A673 (cell line): ENCODE results near the gene CHMP1A.

Experiments
- EZH2 ChIP-seq: fragments of 200-600 bp; sonication (generic); IDR thresholded peaks from 2 replicates; pipeline ENCODE4 v1.6.1; 2017; ENCODE audit warnings: borderline replicate concordance, low read depth, mild to moderate bottlenecking, mixed read lengths, antibody characterized with exemption, low read length; ENCODE audit not compliant: poor library complexity, severe bottlenecking
- TF ChIP-seq, protein P1 (sequence below): fragments of 300-800, 200-600 bp; sonication (generic); conservative IDR thresholded peaks from 2 replicates; pipeline ENCODE4 v1.5.1; 2017; ENCODE audit warnings: low read depth, mild to moderate bottlenecking, antibody characterized with exemption, low read length, moderate library complexity, mixed read lengths

DNA sequence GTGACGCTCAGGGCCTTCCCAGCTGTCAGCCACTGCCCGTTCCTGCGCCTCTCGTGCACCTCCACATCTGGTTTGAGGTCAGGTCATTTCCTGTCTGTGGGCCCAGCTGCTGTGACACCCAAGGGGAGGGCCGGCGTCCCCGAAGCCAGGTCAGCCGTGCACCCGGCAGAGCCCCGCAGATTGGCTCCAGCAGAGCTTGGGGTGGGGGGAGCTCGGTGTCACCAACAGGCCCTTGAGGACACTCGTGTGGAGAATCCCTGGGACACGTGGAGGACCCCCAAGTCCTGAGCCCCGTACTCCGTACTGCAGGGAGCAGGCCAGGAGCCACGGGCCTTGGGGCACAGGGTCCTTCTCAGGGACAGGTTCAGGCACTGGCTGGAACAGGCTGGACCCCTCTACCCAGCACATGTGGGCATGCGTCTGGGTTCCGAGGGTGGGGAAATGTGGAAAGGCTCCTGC is 39.2 kb upstream of the CHMP1A start:
- TF ChIP-seq, protein P1, sequence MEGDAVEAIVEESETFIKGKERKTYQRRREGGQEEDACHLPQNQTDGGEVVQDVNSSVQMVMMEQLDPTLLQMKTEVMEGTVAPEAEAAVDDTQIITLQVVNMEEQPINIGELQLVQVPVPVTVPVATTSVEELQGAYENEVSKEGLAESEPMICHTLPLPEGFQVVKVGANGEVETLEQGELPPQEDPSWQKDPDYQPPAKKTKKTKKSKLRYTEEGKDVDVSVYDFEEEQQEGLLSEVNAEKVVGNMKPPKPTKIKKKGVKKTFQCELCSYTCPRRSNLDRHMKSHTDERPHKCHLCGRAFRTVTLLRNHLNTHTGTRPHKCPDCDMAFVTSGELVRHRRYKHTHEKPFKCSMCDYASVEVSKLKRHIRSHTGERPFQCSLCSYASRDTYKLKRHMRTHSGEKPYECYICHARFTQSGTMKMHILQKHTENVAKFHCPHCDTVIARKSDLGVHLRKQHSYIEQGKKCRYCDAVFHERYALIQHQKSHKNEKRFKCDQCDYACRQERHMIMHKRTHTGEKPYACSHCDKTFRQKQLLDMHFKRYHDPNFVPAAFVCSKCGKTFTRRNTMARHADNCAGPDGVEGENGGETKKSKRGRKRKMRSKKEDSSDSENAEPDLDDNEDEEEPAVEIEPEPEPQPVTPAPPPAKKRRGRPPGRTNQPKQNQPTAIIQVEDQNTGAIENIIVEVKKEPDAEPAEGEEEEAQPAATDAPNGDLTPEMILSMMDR = no peak
- TF ChIP-seq EZH2 = no peak
